GM23338 (cell line): ENCODE data around the gene RAB9B.

Source experiments
- EZH2 ChIP-seq: fragments of 200-600 bp; sonication (generic); IDR thresholded peaks from one replicate; pipeline ENCODE4 v1.8.0; 2017; ENCODE audit warnings: antibody characterized with exemption, mild to moderate bottlenecking, low read depth; ENCODE audit not compliant: unreplicated experiment
- EZH2phosphoT487 ChIP-seq: fragments of 200-600 bp; sonication (generic); IDR thresholded peaks from one replicate; pipeline ENCODE4 v1.8.1; 2018; ENCODE audit warnings: antibody characterized with exemption; ENCODE audit not compliant: unreplicated experiment
- JUNB ChIP-seq: IDR thresholded peaks from one replicate; pipeline ENCODE4 v1.6.1; 2016; ENCODE audit warnings: antibody characterized with exemption; ENCODE audit not compliant: unreplicated experiment
- NANOG ChIP-seq: IDR thresholded peaks from 2 replicates; pipeline ENCODE4 v1.6.1; 2016; ENCODE audit warnings: antibody characterized with exemption, borderline replicate concordance
- POLR2AphosphoS5 ChIP-seq: IDR thresholded peaks from 2 replicates; pipeline ENCODE4 v1.6.1; 2016; ENCODE audit warnings: antibody characterized with exemption, low read depth
- STAT1 ChIP-seq: IDR thresholded peaks from one replicate; pipeline ENCODE4 v1.6.1; 2016; ENCODE audit warnings: antibody characterized with exemption; ENCODE audit not compliant: unreplicated experiment
- ZNF114 ChIP-seq: fragments of 250-450 bp; sonication (Bioruptor Pico); IDR thresholded peaks from 2 replicates; pipeline ENCODE4 v1.5.0; 2020; ENCODE audit warnings: mild to moderate bottlenecking, moderate library complexity
- TF ChIP-seq, protein P1 (sequence below), 2 experiments: fragments of 200-600 bp in 1 of 2; sonication (generic) in 1 of 2; conservative IDR thresholded peaks; 2 replicates each; pipeline versions ENCODE4 v1.5.1 to v1.6.1; 2016 to 2017; ENCODE audit warnings: antibody characterized with exemption in 2 of 2, low read depth in 2 of 2, mild to moderate bottlenecking in 2 of 2, moderate library complexity in 1 of 2
- TF ChIP-seq, protein P2 (sequence below): IDR thresholded peaks from one replicate; pipeline ENCODE4 v1.6.1; 2018; ENCODE audit warnings: antibody characterized with exemption; ENCODE audit not compliant: unreplicated experiment

DNA sequence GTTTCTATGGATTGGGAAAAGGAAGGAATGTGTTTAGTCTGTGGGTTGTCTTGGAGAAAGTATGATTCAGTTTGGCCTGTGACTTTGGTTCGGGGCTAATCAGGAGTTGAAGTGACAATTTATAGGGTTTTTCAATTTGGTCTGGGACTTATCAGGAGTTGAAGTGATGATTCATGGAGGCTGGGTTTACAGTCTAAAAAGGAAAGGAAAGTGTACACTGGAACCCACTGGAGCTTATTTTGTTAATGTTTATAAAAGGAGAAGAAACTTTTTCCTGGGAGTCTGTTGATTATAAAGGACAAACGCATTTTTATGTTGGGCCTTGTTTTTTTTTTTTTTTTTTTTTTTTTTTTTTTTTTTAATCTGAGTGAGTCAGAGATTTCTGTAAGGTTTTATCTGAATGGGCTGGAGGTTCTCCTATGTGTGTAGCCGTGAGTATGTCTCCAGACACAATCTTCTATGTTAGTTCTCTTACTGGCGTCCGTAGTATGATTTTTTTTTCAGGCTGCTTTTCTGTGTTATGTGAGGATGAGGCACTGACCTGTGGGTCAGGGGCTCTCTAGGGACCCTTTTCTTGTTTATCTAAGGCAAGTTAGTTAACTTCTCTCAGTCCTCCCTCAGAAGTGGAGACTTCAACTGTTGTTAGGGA is 33.0 kb upstream of the RAB9B start:
- TF ChIP-seq, protein P1, sequence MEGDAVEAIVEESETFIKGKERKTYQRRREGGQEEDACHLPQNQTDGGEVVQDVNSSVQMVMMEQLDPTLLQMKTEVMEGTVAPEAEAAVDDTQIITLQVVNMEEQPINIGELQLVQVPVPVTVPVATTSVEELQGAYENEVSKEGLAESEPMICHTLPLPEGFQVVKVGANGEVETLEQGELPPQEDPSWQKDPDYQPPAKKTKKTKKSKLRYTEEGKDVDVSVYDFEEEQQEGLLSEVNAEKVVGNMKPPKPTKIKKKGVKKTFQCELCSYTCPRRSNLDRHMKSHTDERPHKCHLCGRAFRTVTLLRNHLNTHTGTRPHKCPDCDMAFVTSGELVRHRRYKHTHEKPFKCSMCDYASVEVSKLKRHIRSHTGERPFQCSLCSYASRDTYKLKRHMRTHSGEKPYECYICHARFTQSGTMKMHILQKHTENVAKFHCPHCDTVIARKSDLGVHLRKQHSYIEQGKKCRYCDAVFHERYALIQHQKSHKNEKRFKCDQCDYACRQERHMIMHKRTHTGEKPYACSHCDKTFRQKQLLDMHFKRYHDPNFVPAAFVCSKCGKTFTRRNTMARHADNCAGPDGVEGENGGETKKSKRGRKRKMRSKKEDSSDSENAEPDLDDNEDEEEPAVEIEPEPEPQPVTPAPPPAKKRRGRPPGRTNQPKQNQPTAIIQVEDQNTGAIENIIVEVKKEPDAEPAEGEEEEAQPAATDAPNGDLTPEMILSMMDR (conservative IDR thresholded peaks at IDR 0.05; ENCODE audit: low read depth in 2 of 2), result no peak
- TF ChIP-seq ZNF114 (CRISPR knock-in tag) (no peak), EZH2phosphoT487 (no peak), EZH2 (no peak), POLR2AphosphoS5 (no peak), STAT1 (no peak), JUNB (no peak), NANOG (no peak)
- TF ChIP-seq, protein P2, sequence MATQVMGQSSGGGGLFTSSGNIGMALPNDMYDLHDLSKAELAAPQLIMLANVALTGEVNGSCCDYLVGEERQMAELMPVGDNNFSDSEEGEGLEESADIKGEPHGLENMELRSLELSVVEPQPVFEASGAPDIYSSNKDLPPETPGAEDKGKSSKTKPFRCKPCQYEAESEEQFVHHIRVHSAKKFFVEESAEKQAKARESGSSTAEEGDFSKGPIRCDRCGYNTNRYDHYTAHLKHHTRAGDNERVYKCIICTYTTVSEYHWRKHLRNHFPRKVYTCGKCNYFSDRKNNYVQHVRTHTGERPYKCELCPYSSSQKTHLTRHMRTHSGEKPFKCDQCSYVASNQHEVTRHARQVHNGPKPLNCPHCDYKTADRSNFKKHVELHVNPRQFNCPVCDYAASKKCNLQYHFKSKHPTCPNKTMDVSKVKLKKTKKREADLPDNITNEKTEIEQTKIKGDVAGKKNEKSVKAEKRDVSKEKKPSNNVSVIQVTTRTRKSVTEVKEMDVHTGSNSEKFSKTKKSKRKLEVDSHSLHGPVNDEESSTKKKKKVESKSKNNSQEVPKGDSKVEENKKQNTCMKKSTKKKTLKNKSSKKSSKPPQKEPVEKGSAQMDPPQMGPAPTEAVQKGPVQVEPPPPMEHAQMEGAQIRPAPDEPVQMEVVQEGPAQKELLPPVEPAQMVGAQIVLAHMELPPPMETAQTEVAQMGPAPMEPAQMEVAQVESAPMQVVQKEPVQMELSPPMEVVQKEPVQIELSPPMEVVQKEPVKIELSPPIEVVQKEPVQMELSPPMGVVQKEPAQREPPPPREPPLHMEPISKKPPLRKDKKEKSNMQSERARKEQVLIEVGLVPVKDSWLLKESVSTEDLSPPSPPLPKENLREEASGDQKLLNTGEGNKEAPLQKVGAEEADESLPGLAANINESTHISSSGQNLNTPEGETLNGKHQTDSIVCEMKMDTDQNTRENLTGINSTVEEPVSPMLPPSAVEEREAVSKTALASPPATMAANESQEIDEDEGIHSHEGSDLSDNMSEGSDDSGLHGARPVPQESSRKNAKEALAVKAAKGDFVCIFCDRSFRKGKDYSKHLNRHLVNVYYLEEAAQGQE, result no peak
